HG03103 (cell line): ENCODE results near the gene PATJ.
"Not testable (repeated sequence)": the region's sequence is repeated elsewhere in the genome, so short reads cannot be mapped to it uniquely, and the experiment has no call there.

ENCODE experiments used
- ATAC-seq: cut with Tn5 transposase; IDR thresholded peaks from one replicate; pipeline ENCODE4 v1.9.1; 2021; ENCODE audit warnings: low read depth; ENCODE audit not compliant: unreplicated experiment

PATJ gene

GRCh38 chr1:61812916-61813315, 70.6 kb downstream of the PATJ start:
- no peak for ATAC-seq

- no peak for ATAC-seq
Observed at GRCh38 chr1:61816191-61816590, 73.9 kb downstream of the PATJ start.

- no peak for ATAC-seq
Observed at GRCh38 chr1:61818992-61819391, 76.7 kb downstream of the PATJ start.

- no peak for ATAC-seq
Observed at GRCh38 chr1:61819421-61819820, 77.1 kb downstream of the PATJ start.

- no peak for ATAC-seq
Observed at GRCh38 chr1:61825393-61825792, 83.1 kb downstream of the PATJ start.

- no peak for ATAC-seq
Observed at GRCh38 chr1:61828805-61829204, 86.5 kb downstream of the PATJ start.

GRCh38 chr1:61836649-61837048, 94.4 kb downstream of the PATJ start:
- no peak for ATAC-seq

GRCh38 chr1:61837607-61838006, 95.3 kb downstream of the PATJ start:
- ATAC-seq, result not testable (repeated sequence)

GRCh38 chr1:61839679-61840078, 97.4 kb downstream of the PATJ start:
- ATAC-seq, result no peak

GRCh38 chr1:61842036-61842435, 99.8 kb downstream of the PATJ start:
- no peak for ATAC-seq

- no peak for ATAC-seq
Observed at GRCh38 chr1:61842863-61843514, 100.7 kb downstream of the PATJ start.

GRCh38 chr1:61844006-61844405, 101.7 kb downstream of the PATJ start:
- no peak for ATAC-seq

GRCh38 chr1:61844664-61845063, 102.4 kb downstream of the PATJ start:
- not testable (repeated sequence) for ATAC-seq

- no peak for ATAC-seq
Observed at GRCh38 chr1:61851235-61851634, 109.0 kb downstream of the PATJ start.

- peak; percentile 68 for ATAC-seq
Observed at GRCh38 chr1:61851849-61852669, 109.8 kb downstream of the PATJ start.

- no peak for ATAC-seq
Observed at GRCh38 chr1:61852670-61853015, 110.4 kb downstream of the PATJ start.

GRCh38 chr1:61853583-61853982, 111.3 kb downstream of the PATJ start:
- ATAC-seq, result no peak

GRCh38 chr1:61864489-61864888, 122.2 kb downstream of the PATJ start:
- no peak for ATAC-seq

- ATAC-seq, result no peak
Observed at GRCh38 chr1:61865646-61866220, 123.5 kb downstream of the PATJ start.

GRCh38 chr1:61869691-61870109, 127.4 kb downstream of the PATJ start:
- no peak for ATAC-seq

- no peak for ATAC-seq
Observed at GRCh38 chr1:61872206-61872605, 129.9 kb downstream of the PATJ start.

GRCh38 chr1:61873581-61873980, 131.3 kb downstream of the PATJ start:
- ATAC-seq, result no peak
